Measurements from ENCODE around the gene CYB5D1. TPM values are rescaled to one million over a fixed set of nuclear protein-coding genes. Genes with fewer than 3 reads are reported as not detected.

CYB5D1 gene
- total RNA-seq, 1 experiment from 2014 or later, result 18.0 TPM

- no peak overlapping the region for H3K9ac ChIP-seq (ENCODE audit: extremely low read depth, insufficient read length, low read length)
- no peak overlapping the region for H4K91ac ChIP-seq (ENCODE audit: insufficient read length, low read depth, low read length)
- peak overlapping the region; percentile 75 for H3K4me2 ChIP-seq (ENCODE audit: insufficient read depth, insufficient read length, low read length)
- peak overlapping the region; percentile 8 for H3K18ac ChIP-seq (ENCODE audit: insufficient read length, low read depth, low read length)
- no peaks in the 10 kb centered on the region for H3K9me3 ChIP-seq (ENCODE audit: control insufficient read depth, low read depth, low read length)
- H3K56ac ChIP-seq (ENCODE audit: insufficient read length, low read depth, low read length), result no peak overlapping the region
- no peak overlapping the region for H2BK120ac ChIP-seq (ENCODE audit: low read depth, low read length, poor library complexity, severe bottlenecking)
- H3T11ph ChIP-seq (ENCODE audit: low read length), result no peak overlapping the region
- H3K27me3 Mint-ChIP-seq (ENCODE audit: low read depth), result peaks cover 46% of the 10 kb centered on the region
- no peak for TF ChIP-seq CTCF (conservative IDR thresholded peaks at IDR 0.05)
- no peak overlapping the region for H2AFZ ChIP-seq (ENCODE audit: low read length)
- no peak overlapping the region for H3K4ac ChIP-seq (ENCODE audit: low read depth, low read length)
- peaks cover 2 to 10% (median 9%) of the 10 kb centered on the region in 3 experiments; a peak in 5 of 7 replicates for H3K36me3 Mint-ChIP-seq (ENCODE audit: insufficient read depth in 1 of 3, low read depth in 3 of 3)
- no peak overlapping the region for H4K5ac ChIP-seq (ENCODE audit: insufficient read length, low read depth, low read length)
- H2BK5ac ChIP-seq (ENCODE audit: insufficient read length, low read length), result no peak overlapping the region
- H3K4me1 Mint-ChIP-seq, result peaks cover 47 to 51% of the 10 kb centered on the region in 2 experiments
- no peak overlapping the region for H3K27ac ChIP-seq (ENCODE audit: insufficient read length, low read depth, low read length)
- peaks cover 31% of the 10 kb centered on the region for H3K23me2 ChIP-seq (ENCODE audit: insufficient read length, low read depth, low read length, poor library complexity, severe bottlenecking)
- H2BK20ac ChIP-seq (ENCODE audit: low read depth, low read length, poor library complexity, severe bottlenecking), result no peak overlapping the region
- H4K20me1 ChIP-seq (ENCODE audit: control insufficient read depth, insufficient read depth, insufficient read length), result no peaks in the 10 kb centered on the region
- H3K27me3 ChIP-seq (ENCODE audit: insufficient read depth, low read length), result peaks cover 33% of the 10 kb centered on the region; the same call in 1 of the 2 replicates
- peaks cover 2% of the 10 kb centered on the region; the same call in 1 of the 2 replicates for H3K4me1 ChIP-seq (ENCODE audit: insufficient read depth, low read length)
- WGBS (ENCODE audit: extremely low coverage, insufficient read length, low lambda C conversion rate), result no CpG with 5 or more reads among the region's 61 CpGs
- DNase-seq, result no peak
- no peak overlapping the region for H2BK15ac ChIP-seq (ENCODE audit: low read depth, low read length)
- H2AK5ac ChIP-seq (ENCODE audit: insufficient read length, low read length), result no peak overlapping the region
- H2BK12ac ChIP-seq (ENCODE audit: insufficient read length, low read depth, low read length), result no peak overlapping the region
- no peaks in the 10 kb centered on the region for H3K79me1 ChIP-seq (ENCODE audit: insufficient read depth, low read depth, low read length, poor library complexity, severe bottlenecking)
- H3K4me3 Mint-ChIP-seq, result peak overlapping the region; percentile 86 to 89
- H3K79me2 ChIP-seq (ENCODE audit: insufficient read depth, low read length), result no peaks in the 10 kb centered on the region
- H3K14ac ChIP-seq (ENCODE audit: insufficient read depth, low read length), result peak overlapping the region; percentile 49; the same call in 1 of the 2 replicates
- peak overlapping the region; percentile 10 to 98 (median 97); a peak in 5 of 7 replicates for H3K27ac Mint-ChIP-seq
- H3K9me3 Mint-ChIP-seq, result no peaks in the 10 kb centered on the region
- no peak overlapping the region for H4K8ac ChIP-seq (replicated peaks; ENCODE audit: insufficient read length, low read depth, low read length)
- no peak overlapping the region for H3K23ac ChIP-seq (ENCODE audit: insufficient read length, low read depth, low read length)
Observed at GRCh38 chr17:7835814-7836595, 21.8 kb upstream of the CYB5D1 start.
